ENCODE measurements around the gene SGIP1.

Gene SGIP1

GRCh38 chr1:66605419-66605997, 71.6 kb downstream of the SGIP1 start:
- no peak for TF ChIP-seq CTCF (IDR thresholded peaks at IDR 0.05; ENCODE audit: low read depth, low read length)
- H3K4me3 ChIP-seq (ENCODE audit: low read depth, low read length), result no peak overlapping the region

GRCh38 chr1:66606362-66607065, 72.6 kb downstream of the SGIP1 start:
- no peak overlapping the region for H3K4me3 ChIP-seq (ENCODE audit: low read depth, low read length)
- TF ChIP-seq CTCF (IDR thresholded peaks at IDR 0.05; ENCODE audit: low read depth, low read length), result no peak

GRCh38 chr1:66607458-66607857, 73.5 kb downstream of the SGIP1 start:
- no peak for TF ChIP-seq CTCF (IDR thresholded peaks at IDR 0.05; ENCODE audit: low read depth, low read length)

GRCh38 chr1:66613187-66613586, 79.2 kb downstream of the SGIP1 start:
- no peak overlapping the region for H3K4me3 ChIP-seq (ENCODE audit: low read depth, low read length)
- no peak for TF ChIP-seq CTCF (IDR thresholded peaks at IDR 0.05; ENCODE audit: low read depth, low read length)

More at GRCh38 chr1:66607458-66607857, 73.5 kb downstream of the SGIP1 start:
- no peak overlapping the region for H3K4me3 ChIP-seq (ENCODE audit: low read depth, low read length)

GRCh38 chr1:66617362-66618184, 83.6 kb downstream of the SGIP1 start:
- no peak overlapping the region for H3K4me3 ChIP-seq (ENCODE audit: low read depth, low read length)
- no peak for TF ChIP-seq CTCF (IDR thresholded peaks at IDR 0.05; ENCODE audit: low read depth, low read length)

- no peak overlapping the region for H3K4me3 ChIP-seq (ENCODE audit: low read depth, low read length)
- TF ChIP-seq CTCF (IDR thresholded peaks at IDR 0.05; ENCODE audit: low read depth, low read length), result no peak
Observed at GRCh38 chr1:66618390-66618789, 84.4 kb downstream of the SGIP1 start.

GRCh38 chr1:66623812-66624211, 89.9 kb downstream of the SGIP1 start:
- no peak overlapping the region for H3K4me3 ChIP-seq (ENCODE audit: low read depth, low read length)
- TF ChIP-seq CTCF (IDR thresholded peaks at IDR 0.05; ENCODE audit: low read depth, low read length), result no peak

Measured in WI38 (cell line).